ENCODE data around the gene MPND. TPM values are rescaled to one million over a fixed set of nuclear protein-coding genes. Genes with fewer than 3 reads are reported as not detected.

The MPND gene
- total and polyA plus RNA-seq, 2 of the 13 experiments (the other 11 are each of a cell fraction or from before 2014, with no cell fraction given) = 10.8 to 15.8 TPM

GRCh38 chr19:4337906-4338440 lies 5.4 kb upstream of the MPND start (continued):
- TF ChIP-seq LCORL (IDR thresholded peaks at IDR 0.05) = no peak
- TF ChIP-seq LCORL (CRISPR knock-in tag; IDR thresholded peaks at IDR 0.05) = 0 out of 2 replicates have a peak, but pooled peaks have one; percentile 42
- no peak for TF ChIP-seq ESRRA (CRISPR knock-in tag; IDR thresholded peaks at IDR 0.05; ENCODE audit: low read depth)
- TF ChIP-seq CREBL2 (CRISPR knock-in tag; IDR thresholded peaks at IDR 0.05; ENCODE audit: borderline replicate concordance) = no peak
- 0 out of 2 replicates have a peak, but pooled peaks have one; percentile 26 for TF ChIP-seq FOXP4 (CRISPR knock-in tag; IDR thresholded peaks at IDR 0.05)
- 0 out of 2 replicates have a peak, but pooled peaks have one; percentile 19 for TF ChIP-seq ZBTB33 (CRISPR knock-in tag; IDR thresholded peaks at IDR 0.05)
- 0 out of 2 replicates have a peak, but pooled peaks have one; percentile 18 for TF ChIP-seq MTA1 (CRISPR knock-in tag; IDR thresholded peaks at IDR 0.05; ENCODE audit: borderline replicate concordance)
- TF ChIP-seq ZNF644 (CRISPR knock-in tag; IDR thresholded peaks at IDR 0.05; ENCODE audit: low read depth) = no peak
- TF ChIP-seq ZNF44 (CRISPR knock-in tag; IDR thresholded peaks at IDR 0.05) = 0 out of 2 replicates have a peak, but pooled peaks have one; percentile 39
- peak; percentile 21; the same call in 1 of the 2 replicates for TF ChIP-seq PHF8 (CRISPR knock-in tag; IDR thresholded peaks at IDR 0.05)
- no peak for TF ChIP-seq GZF1 (CRISPR knock-in tag; IDR thresholded peaks at IDR 0.05)
- no peak for TF ChIP-seq PAWR (CRISPR knock-in tag; IDR thresholded peaks at IDR 0.05; ENCODE audit: borderline replicate concordance)
- TF ChIP-seq ZSCAN21 (CRISPR knock-in tag; IDR thresholded peaks at IDR 0.05; ENCODE audit: borderline replicate concordance) = peak; percentile 71; the same call in 1 of the 2 replicates
- TF ChIP-seq RFX3 (CRISPR knock-in tag; IDR thresholded peaks at IDR 0.05) = no peak
- no peak for TF ChIP-seq ZSCAN22 (CRISPR knock-in tag; IDR thresholded peaks at IDR 0.05)
- TF ChIP-seq ARNTL (CRISPR knock-in tag; IDR thresholded peaks at IDR 0.05) = peak; percentile 51; the same call in 1 of the 2 replicates
- TF ChIP-seq ZNF263 (CRISPR knock-in tag; IDR thresholded peaks at IDR 0.05) = peak; percentile 85
- no peak for TF ChIP-seq ZNF510 (CRISPR knock-in tag; IDR thresholded peaks at IDR 0.05; ENCODE audit: low read depth)
- TF ChIP-seq RXRA (CRISPR knock-in tag; IDR thresholded peaks at IDR 0.05) = peak; percentile 89
- no peak for TF ChIP-seq ZNF484 (CRISPR knock-in tag; IDR thresholded peaks at IDR 0.05; ENCODE audit: borderline replicate concordance, low read depth)
- peak; percentile 65 for TF ChIP-seq HNF4A (CRISPR knock-in tag; IDR thresholded peaks at IDR 0.05)
- peak; percentile 10 for TF ChIP-seq MNT (IDR thresholded peaks at IDR 0.05)
- TF ChIP-seq JUN (CRISPR knock-in tag; IDR thresholded peaks at IDR 0.05) = no peak
- TF ChIP-seq MXD3 (CRISPR knock-in tag; IDR thresholded peaks at IDR 0.05) = no peak
- no peak; the same call in 1 of the 2 replicates for TF ChIP-seq NFIB (CRISPR knock-in tag; IDR thresholded peaks at IDR 0.05; ENCODE audit: borderline replicate concordance)
- peak; percentile 52 for TF ChIP-seq SALL1 (CRISPR knock-in tag; IDR thresholded peaks at IDR 0.05)

Data from HepG2 (cell line).